ENCODE measurements around the gene CNOT11. TPM values are rescaled to one million over a fixed set of nuclear protein-coding genes. Genes with fewer than 3 reads are reported as not detected.
"Not testable (repeated sequence)": the region's sequence is repeated elsewhere in the genome, so short reads cannot be mapped to it uniquely, and the experiment has no call there.

Gene CNOT11
- total RNA-seq, 1 donor from 2014 or later: 39.7 TPM

GRCh38 chr2:101244899-101245298 lies 7.8 kb upstream of the CNOT11 start:
- DNase-seq (ENCODE audit: extremely low read depth, low read depth, low spot score): not testable (repeated sequence)

DNA sequence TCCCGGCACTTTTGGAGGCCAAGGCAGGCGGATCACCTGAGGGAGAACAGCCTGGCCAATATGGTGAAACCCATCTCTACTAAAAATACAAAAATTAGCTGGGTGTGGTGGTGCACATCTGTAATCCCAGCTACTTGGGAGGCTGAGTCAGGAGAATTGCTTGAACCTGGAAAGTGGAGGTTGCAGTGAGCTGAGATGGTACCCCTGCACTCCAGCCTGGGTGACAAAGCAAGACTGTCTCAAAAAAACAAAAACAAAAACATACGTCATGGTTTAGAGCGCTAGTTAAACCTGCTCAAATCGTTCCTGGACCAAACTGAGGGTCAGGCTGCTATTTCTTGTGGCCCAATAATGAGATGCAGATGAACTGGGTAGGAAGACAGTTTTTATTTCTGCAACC lies 7.2 kb upstream of the CNOT11 start:
- DNase-seq (ENCODE audit: extremely low read depth, low read depth, low spot score): not testable (repeated sequence)

DNA sequence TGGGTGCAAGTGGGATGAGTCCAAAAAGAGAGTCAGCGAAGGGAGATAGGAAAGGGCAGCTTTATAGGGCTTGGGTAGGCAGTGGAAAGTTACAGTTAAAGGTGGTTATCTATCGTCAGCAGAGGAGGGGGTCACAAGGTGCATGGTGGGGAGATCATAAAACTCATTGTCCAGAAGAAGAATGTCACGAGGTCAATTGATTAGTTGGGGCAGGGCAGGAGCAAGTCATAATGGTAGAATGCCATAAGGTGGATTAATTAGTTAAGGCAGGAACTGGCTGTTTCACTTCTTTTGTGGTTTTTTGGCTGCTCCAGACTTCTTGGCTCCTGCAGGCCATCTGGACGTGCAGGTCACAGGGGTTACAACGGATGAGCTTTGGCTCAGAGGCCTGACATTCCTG lies 3.9 kb upstream of the CNOT11 start:
- DNase-seq (ENCODE audit: extremely low read depth, low read depth, low spot score): not testable (repeated sequence)

- DNase-seq (ENCODE audit: extremely low read depth, low read depth, low spot score): no peak
Observed at GRCh38 chr2:101249826-101250225, 2.9 kb upstream of the CNOT11 start.

- not testable (repeated sequence) for DNase-seq (ENCODE audit: extremely low read depth, low read depth, low spot score)
Observed at GRCh38 chr2:101251246-101251781, 1.4 kb upstream of the CNOT11 start.

DNA sequence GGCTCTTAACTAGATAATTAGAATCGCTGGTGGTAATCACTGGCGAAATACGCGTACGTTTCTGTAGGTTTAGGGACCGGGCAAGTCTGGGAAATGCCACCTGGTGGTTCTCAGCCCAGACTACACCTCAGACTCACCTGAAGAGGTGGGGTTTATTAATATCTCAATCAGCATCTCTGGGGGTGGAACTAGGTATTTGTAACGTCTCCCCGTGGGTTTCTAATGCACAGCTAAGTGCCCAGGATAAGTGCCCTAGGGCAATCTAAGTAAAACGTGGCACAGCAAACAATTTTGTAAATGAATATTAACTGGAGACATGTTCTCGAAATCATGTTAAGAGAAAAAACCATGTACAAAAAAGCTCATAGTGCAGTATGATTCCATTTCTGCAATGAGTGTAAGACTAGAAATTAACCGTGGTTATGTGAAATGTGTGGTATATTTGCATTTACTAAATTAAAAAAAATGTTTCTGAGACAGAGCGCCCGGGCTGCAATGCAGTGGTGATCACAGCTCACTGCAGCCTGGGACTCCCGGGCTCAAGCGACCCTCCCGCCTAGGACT lies 760 bp upstream of the CNOT11 start:
- no peak for DNase-seq (ENCODE audit: extremely low read depth, low read depth, low spot score)

GRCh38 chr2:101253013-101253702 lies 472 bp downstream of the CNOT11 start:
- no peak for DNase-seq (ENCODE audit: extremely low read depth, low read depth, low spot score)

- no peak for DNase-seq (ENCODE audit: extremely low read depth, low read depth, low spot score)
Observed at GRCh38 chr2:101253703-101254450, 1.2 kb downstream of the CNOT11 start.

GRCh38 chr2:101255501-101255900 lies 2.8 kb downstream of the CNOT11 start:
- no peak for DNase-seq (ENCODE audit: extremely low read depth, low read depth, low spot score)

DNA sequence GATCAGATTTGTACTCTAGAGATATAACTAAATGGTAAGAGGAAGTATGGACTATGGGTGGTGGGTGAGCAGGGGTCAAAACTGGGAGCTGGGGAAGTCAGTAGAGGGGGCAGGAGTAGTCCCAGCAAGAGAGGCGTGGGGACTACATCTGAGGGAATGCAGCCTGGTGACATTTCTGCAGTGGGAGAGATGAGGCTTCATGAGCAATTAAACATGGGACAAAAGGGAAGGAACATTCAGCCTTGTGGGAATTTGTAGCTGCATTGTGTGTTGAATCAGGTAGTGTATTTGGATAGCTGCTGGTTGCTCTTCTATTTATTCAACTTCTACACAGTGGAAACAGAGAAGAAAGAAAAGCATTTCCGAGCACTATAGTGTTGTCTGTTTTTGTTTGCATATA lies 3.6 kb downstream of the CNOT11 start:
- DNase-seq (ENCODE audit: extremely low read depth, low read depth, low spot score): no peak

DNA sequence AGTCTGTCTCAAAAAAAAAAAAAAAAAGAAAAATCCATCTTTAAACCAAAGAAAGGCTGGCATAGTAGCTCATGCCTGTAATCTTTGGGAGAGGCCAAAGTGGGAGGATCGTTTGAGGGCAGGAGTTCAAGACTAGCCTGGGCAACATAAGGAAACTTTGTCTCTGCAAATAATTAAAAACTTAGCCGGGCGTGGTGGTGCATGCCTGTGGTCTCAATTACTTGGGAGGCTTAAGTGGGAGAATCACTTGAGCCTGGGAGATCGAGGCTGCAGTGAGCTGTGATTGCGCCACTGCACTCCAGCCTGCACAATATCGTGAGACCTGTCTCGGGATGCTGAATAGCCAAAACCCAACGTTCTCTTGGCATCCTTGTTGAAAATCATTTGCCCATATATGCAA lies 6.1 kb downstream of the CNOT11 start:
- no peak for DNase-seq (ENCODE audit: extremely low read depth, low read depth, low spot score)

DNA sequence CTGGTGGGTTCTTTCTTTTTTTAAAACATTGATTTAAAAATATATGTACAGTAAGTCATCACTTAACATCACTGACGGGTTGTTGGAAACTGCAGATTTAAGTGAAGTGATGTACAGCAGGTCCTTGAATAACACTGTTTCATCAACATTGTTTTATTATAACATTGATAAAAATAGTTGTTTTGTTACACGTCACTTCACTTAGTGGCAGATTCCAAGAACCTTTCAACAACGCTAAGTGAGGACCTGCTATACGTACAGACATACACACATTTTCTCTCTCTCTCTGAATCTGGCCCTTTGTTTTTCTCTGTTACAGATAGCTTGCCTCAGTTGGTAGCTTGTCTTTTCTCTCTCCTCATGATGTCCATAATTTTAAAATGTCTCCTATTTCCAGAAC lies 9.5 kb downstream of the CNOT11 start:
- DNase-seq (ENCODE audit: extremely low read depth, low read depth, low spot score): no peak

DNA sequence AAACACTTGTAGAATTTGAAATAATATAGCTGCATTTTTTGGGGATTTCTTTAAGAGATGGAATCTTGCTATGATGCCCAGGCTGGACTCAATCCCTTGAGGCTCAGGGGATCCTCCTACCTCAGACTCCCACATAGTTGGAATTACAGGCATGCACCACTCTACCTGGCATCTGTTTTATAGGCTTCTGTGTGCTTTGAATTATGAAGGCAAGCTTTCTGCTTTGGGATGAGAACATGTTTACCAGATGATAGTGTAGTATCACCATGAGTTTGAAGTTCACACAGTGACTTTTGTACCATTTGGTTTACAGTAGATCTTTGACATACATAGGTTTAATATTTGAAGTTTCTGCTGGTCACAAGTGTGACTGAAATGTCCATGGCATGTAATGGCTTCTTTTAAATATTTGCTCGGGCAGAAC lies 10.7 kb downstream of the CNOT11 start:
- no peak for DNase-seq (ENCODE audit: extremely low read depth, low read depth, low spot score)

DNA sequence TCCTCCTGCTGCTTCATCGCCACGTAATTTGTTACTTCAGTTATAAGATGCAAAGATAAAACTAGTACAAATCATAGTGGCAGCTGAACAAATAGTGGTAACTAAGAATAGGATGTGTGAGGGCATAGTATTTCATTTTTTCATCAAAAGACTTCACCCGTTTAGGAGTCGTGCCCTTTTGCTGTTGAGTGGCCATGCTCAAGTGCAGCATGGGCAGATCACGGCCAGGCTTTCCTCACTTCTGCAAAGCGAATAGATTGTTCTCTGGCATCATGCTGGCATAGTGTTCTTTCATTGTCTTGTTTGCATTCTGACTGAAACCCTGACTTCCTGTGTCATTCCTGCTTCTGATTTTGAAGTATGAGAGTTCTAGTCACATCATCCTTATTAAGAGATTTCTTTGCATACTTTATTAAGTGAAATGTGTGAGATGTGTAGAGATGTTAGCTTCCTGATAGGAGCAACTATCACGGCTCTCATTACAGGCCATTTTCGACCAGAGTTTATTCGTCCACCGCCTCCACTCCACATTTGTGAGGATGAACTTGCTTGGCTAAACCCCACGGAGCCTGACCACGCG lies 11.8 kb downstream of the CNOT11 start:
- DNase-seq (ENCODE audit: extremely low read depth, low read depth, low spot score): no peak

- no peak for DNase-seq (ENCODE audit: extremely low read depth, low read depth, low spot score)
Observed at GRCh38 chr2:101265893-101266499, 13.3 kb downstream of the CNOT11 start.

GRCh38 chr2:101267671-101268656 lies 15.3 kb downstream of the CNOT11 start:
- DNase-seq (ENCODE audit: extremely low read depth, low read depth, low spot score): no peak

GRCh38 chr2:101270700-101271259 lies 18.1 kb downstream of the CNOT11 start:
- no peak for DNase-seq (ENCODE audit: extremely low read depth, low read depth, low spot score)

DNA sequence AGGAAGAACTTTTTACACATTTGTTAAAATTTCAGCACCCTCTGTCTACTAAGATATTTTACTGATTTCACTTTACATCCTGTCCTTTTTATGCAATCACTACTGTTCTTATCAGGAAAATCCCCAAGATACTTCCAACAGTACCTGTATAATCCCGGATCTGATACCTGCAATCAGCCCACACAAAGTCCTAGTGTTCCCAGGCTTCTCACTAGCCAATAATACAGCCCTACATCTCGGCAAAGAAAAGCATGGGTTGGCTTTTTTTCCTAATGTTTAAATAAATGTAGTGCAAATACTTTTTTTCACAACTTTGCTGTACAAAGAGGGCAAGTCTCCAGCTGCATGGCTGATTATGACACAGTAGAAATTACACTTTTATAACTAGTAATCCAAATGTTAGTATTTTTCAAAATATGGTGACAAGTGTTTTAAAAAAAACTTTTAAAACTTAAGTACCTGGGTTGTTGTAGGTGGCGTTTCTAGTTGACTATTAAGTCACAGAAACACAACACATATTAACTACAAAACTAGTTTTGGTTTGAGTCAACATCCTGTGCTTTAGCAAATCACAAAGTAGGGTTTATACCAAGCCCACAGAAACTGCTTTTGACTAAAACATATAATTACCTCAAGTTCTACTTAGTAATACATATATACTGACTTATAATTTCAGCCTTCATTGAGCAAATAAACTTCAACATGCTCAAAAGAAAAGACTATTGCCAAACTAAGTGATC lies 19.5 kb downstream of the CNOT11 start:
- DNase-seq (ENCODE audit: extremely low read depth, low read depth, low spot score): no peak

DNA sequence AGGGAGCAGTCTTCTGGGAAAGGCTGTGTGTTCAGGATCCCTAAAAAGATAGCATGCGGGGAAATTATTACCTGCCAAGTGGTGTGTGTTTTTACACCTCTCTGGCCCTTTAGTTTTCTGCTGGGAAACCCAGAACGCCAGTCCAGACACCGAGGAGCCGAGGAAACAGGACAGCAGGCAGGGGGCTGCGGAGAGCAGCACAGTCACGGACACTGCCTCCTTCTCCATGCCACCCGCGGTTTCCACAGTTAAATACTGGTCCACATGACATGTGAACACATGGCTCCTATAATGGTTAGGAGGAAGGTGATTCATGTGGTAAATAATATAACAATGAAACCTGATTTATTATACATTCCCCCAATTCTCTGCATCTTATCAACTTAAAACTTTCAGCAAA lies 20.4 kb downstream of the CNOT11 start:
- DNase-seq (ENCODE audit: extremely low read depth, low read depth, low spot score): no peak
